ENCODE measurements around the gene TK2. TPM values are rescaled to one million over a fixed set of nuclear protein-coding genes. Genes with fewer than 3 reads are reported as not detected.

The TK2 gene
- total RNA-seq, 1 experiment from 2014 or later: 23.6 TPM

DNA sequence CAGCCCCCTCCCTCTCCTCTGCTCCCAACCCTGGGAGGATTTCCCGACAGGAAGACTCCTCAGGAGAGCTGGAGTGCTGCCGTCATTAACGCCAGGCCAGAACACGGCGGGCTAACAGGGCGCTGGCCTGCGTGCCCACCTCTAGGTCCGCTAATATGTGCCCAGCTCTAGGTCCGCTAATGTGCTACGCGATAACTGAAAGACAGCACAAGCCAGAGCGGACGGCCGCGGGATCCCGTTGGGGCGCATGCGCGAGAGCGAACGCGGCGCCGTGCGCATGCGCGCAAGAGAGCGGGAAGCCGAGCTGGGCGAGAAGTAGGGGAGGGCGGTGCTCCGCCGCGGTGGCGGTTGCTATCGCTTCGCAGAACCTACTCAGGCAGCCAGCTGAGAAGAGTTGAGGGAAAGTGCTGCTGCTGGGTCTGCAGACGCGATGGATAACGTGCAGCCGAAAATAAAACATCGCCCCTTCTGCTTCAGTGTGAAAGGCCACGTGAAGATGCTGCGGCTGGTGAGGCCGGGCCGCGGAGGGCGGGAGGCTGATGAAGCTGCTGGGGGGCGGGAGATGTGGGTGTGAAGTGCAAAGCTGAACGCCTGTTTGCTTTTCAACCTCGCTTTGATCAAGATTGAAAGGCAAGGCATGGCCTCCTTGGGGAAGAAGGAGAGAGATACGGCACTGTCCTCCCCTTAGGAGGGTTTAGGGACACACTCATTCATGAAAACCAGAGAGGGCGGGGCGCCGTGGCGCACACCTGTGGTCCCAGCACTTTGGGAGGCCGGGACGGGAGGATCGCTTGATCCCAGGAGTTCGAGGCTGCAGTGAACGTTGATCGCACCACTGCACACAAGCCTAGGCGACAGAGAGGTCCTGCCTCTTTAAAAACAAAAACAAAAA, 2.6 kb upstream of the TK2 start, which contains the start of gene CKLF:
Gene CKLF (plus strand): TSS at position 291 of the 892 bp plus-strand sequence. CDS start 140 bp downstream, at position 431.
- peak; percentile 85 for DNase-seq (ENCODE audit: low read depth, low spot score)
- in situ Hi-C loops (cut with HindIII; ENCODE audit: low pct_unique_long_range_greater_than_20kb, low sequenced_read_pairs): no loop called here

DNA sequence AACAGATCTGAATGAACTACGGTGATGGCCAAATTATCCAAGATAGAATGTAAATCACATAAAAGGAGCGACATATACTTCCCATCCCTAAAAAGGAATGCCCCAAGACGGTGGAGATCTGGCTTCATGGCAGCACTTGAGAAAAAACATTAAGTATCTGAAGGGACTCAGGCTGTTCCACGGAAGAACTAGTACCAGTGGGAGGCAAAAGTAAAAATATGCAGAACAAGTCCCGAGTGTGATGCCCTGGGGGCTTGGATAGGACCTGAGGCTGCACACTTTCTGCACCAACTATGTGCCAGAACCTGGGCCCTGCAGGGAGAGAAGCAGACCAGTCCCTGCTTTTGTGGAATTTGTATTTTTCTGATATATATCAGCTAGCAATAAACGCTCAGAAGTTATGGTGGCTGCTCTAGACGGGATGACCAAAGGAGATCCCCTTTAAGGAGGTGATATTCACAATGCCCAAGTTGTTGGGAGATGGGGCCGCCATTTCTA, 1.9 kb upstream of the TK2 start:
- in situ Hi-C loops (cut with HindIII; ENCODE audit: low pct_unique_long_range_greater_than_20kb, low sequenced_read_pairs): no loop called here
- no peak for DNase-seq (ENCODE audit: low read depth, low spot score)

DNA sequence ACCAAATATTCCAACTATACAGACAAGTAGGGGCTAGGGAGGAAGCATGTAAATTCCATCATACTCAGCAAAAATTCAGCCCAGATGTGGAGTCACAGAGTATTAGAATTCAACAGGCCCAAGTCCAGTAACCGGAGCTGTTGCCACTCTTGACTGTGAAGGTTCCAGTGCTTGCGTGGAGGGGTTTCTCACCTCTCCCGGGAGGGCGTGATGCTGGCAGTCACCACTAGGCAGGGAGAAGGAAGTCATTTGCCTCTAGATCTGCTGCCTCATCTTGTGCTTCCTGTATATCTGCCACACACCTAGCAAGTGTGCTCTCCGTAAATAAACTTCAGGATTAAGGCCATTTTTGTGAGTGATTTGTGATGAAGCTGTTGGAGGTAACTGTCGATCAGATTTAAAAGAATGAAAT, 1.4 kb upstream of the TK2 start:
- peak; percentile 61 for DNase-seq (ENCODE audit: low read depth, low spot score)
- in situ Hi-C loops (cut with HindIII; ENCODE audit: low pct_unique_long_range_greater_than_20kb, low sequenced_read_pairs): no loop called here

DNA sequence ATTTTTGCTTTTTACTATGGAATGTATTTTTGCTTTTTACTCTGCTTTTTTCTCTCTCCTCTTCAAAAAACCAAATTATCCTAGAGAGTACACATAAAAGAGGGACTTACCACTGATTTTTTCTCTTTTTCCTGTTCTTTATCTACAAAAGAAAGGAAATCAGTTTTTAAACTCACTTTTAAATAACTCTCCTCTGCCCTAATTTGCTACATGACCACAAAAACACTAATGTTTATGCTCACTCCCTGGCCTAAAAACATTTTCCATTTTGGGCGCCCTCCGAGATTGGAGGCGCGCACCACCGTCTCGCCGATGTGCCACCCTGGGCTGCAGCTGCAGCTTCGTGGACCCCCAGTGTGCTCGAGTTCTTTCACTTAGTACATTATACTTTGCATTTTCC, 1.1 kb downstream of the TK2 start:
- DNase-seq (ENCODE audit: low read depth, low spot score): no peak
- in situ Hi-C loops (cut with HindIII; ENCODE audit: low pct_unique_long_range_greater_than_20kb, low sequenced_read_pairs): no loop called here

DNA sequence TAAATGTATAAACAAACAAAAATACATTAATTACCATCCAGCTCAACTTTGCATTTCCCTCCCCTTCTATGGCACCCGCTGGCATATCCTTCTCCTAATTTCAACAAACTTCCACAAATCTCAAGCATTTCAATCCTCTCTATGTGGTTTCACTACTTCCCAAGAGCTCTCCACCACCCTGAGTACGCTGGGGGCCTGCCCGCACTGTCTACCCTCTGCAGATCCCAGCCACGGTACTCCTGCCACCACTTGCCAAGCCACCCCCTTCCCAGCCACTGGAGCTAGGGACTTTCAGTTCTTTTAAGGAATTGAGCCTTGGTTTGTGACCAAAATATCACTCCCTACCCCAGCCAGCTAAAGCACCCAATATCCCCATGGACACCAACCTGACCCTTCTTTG, 1.9 kb downstream of the TK2 start:
- in situ Hi-C loops (cut with HindIII; ENCODE audit: low pct_unique_long_range_greater_than_20kb, low sequenced_read_pairs): no loop called here
- DNase-seq (ENCODE audit: low read depth, low spot score): no peak

DNA sequence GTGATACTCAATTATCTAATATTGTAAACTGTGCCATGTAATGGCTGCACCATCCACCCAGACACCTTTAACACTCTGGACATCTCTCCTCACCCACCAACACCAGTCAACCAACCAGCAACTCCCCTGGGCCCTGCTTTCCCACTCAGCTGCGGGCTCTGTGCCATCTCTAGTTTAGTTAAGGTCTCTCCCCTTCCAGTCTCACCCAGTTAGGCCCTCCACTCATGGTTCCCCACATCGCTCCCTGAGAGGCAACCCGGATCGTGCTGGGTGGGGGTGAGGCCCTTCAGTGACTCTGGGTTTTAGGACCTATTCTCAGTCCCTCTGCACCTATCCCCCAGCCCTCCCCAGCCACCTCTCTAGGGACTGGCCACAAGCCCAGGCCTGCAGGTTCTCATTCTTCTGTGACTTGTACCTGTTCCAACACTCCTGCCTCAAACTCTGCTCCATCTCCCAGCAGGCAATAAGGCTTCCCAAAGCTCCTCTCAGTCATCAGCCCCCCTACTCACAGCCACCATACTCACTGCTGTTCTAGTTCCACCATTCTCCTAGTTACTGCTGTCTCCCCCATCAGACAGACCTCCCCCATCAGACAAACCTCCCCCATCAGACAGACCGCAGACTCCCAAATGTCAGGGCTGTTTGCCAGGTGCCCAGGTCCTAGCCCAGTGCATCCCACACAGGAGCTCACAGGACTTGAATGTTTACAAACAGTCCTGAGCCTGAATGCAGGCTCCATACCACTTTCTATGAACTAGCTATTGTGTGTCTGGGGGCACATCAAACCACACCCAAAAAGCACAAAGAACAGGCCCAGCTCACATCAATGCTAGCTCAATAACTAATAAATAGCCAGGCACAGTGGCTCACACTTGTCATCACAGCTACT, 2.6 kb downstream of the TK2 start:
- no peak for DNase-seq (ENCODE audit: low read depth, low spot score)
- in situ Hi-C loops (cut with HindIII; ENCODE audit: low pct_unique_long_range_greater_than_20kb, low sequenced_read_pairs): no loop called here

DNA sequence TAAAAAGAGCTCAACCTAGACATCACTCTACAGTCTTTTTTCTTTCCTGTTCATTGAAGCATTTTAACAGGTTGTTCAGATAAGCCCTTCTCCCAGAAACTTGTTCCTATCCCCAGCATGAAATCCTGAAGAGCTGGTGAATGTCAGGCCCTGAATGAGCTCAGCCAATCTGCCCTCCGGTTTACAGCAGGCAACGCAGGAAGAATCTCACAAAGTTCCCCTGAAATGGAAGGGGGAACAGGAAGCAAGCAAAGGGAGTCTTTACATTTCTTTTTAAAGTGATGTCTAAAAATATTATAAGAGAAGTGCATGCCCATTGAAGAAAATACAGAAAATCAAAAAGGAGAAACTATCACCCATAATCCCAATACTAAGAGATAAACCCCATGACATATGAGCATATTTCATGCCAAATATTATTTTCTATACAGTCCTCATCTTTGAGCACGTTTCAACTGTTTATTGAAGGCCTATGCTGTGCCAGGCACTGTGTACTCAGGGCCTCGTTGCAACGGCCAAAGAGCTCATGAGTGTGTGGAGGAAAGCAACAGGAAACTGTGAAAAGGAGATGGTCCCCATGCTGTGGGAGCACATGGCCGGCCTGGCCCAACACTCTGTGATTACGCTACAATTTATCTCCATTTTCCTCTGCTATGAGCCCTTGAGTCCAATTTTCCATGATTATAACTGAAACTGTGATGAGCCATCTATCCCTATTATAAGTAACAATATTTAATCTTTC, 5.7 kb downstream of the TK2 start:
- DNase-seq (ENCODE audit: low read depth, low spot score): no peak
- in situ Hi-C loops (cut with HindIII; ENCODE audit: low pct_unique_long_range_greater_than_20kb, low sequenced_read_pairs): no loop called here

DNA sequence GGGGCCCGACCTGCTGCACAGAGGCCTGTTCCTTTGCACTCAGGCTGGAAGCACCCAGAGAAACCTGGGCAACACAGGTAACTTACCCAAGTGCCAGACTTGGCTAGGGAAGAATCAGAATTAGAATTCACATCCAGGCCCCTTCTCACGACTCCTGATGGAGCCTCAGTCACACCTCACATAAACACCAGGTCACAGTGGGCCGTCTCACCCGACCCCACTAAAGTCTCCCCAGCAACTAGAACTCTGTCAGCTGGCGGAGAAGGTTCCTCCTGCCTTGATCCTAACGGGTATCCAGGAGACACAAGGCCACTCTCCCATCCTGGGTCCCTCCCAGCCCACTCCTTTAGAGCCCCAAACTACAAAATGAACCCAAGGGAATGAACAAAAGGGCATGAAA, 6.4 kb downstream of the TK2 start:
- in situ Hi-C loops (cut with HindIII; ENCODE audit: low pct_unique_long_range_greater_than_20kb, low sequenced_read_pairs): no loop called here

DNA sequence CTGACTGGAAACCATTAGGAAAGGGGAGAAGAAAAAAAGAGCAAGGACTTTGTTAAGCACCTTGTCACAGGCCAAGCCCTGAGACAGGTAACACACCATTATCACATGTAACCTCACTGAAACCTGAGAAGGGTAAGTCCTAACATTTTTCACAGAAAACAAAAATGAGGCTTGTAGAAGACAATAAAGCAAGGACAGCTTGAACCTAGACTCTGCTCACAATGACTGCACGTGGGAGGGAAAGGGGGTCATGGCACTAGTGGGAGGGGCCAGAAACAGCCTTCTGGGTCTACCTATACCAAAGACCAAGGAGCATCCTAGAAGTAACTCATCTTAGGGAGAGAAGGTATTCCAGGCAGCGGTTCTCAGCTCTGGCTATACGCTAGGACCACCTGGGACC, 7.5 kb downstream of the TK2 start:
- in situ Hi-C loops (cut with HindIII; ENCODE audit: low pct_unique_long_range_greater_than_20kb, low sequenced_read_pairs): no loop called here
- no peak for DNase-seq (ENCODE audit: low read depth, low spot score)

More for the DNA sequence above, 6.4 kb downstream of the TK2 start:
- DNase-seq (ENCODE audit: low read depth, low spot score): no peak

DNA sequence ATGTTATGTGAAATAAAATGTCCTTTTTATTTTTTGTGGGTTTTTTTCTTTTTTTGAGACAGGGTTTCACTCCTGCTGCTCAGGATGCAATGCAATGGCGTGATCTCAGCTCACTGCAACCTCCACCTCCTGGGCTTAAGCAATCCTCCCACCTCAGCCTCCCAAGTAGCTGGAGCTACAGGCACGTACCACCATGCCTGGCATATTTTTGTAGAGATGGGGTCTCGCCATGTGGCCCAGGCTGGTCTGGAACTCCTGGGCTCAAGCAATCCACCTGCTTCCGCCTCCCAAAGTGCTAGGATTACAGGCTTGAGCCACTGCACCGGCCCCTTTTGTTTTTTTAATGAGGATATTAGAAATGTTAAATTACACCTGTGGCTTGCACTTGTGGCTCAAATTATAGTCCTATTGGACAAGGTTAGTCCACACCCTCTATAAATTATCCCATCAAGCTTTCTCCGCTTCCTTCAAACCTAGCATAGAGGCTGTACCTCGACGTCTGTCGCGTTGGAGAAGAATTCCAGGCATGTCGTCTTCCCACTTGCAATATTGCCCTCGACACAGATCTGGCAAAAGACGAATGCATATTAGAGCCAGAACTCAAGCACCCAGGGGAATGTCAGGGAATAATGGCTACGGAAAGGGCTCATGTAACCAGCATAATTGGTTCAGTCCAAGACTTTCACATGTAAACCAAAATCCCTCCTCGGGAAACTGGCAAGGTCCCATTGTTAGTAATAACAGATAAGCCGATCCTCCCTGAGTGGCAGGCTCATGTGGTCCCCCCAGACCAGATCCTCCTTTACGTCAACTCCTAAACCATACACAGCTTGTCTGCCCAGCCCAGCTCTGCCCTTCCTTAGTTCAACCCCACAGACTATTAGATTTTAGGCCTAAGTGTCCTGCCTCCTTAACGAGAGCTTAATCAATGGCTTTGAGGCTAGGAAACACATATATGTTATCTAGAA, 8.2 kb downstream of the TK2 start:
- DNase-seq (ENCODE audit: low read depth, low spot score): no peak
- in situ Hi-C loops (cut with HindIII; ENCODE audit: low pct_unique_long_range_greater_than_20kb, low sequenced_read_pairs): no loop called here

DNA sequence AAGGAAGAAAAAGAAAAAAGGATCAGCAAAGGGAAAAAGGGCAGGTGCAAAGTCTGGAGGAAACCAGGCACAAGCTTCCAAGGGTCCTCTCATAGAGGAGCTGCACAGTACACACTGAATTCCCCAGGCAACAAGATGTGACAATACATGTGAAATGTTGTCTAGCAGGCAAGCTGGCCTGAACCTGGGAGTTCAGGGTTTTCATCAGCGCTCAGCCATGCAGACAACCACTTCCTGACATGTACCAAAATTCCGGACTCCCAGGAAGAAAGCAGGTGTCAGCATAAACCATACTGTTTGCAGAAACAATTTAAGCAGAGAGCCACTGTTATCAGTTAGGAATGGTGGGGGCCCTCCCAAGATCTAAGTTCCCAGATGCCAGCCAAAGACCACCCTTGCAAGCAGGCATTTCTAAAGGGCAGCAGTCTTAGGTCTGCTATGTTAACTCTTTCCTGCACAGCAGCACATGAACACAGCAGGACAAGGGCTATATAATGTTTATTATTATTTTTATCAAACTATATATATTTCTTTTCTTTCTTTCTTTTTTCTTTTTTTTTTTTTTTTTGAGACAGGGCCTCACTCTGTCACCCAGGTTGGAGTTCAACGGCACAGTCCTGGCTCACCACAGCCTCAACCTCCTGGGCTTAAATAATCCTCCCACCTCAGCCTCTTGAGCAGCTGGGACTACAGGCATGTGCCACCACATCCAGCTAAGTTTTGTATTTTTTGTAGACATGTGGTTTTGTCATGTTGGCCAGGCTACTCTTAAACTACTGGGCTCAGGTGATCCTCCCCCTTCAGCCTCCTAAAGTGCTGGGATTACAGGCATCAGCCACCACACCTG, 10.1 kb downstream of the TK2 start:
- in situ Hi-C loops (cut with HindIII; ENCODE audit: low pct_unique_long_range_greater_than_20kb, low sequenced_read_pairs): no loop called here
- DNase-seq (ENCODE audit: low read depth, low spot score): no peak

DNA sequence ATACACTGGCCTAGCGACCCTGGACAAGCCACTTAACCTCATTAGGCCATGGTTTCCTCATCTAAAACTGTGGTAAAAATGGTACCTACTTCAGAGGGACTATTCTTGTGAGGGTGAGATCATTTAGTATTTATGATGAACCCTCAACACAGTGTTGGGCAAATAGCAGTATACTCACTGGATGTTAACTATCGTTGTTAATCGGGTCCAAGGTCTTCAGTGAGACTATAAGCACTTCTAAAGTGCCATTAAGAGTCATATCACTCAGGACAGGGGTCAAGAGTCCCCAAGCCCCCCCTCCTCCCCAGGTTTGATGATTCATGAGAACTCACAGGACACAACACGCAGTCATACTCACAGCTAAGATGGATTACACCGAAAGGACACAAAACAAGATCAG, 11.0 kb downstream of the TK2 start:
- no peak for DNase-seq (ENCODE audit: low read depth, low spot score)
- in situ Hi-C loops (cut with HindIII; ENCODE audit: low pct_unique_long_range_greater_than_20kb, low sequenced_read_pairs): no loop called here

DNA sequence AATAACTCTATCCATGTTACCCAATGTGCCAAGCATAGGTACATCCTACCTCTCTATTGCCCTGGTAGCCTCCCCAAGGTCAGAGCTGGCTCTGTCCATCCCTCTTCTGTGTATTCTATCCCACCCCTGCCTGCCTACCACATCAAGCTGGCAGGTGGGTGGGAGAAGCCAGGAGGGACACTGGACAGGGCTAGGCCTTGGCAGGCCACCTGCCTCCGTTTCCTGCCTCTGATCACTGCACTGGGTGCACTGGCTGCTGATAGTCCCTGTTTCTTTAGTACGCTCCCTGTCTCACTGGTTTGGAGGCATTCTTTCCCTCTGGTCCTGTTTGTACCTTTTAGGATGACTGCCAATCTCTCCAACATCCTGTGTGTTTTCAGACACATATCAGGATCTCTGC, 12.7 kb downstream of the TK2 start:
- in situ Hi-C loops (cut with HindIII; ENCODE audit: low pct_unique_long_range_greater_than_20kb, low sequenced_read_pairs): no loop called here
- DNase-seq (ENCODE audit: low read depth, low spot score): no peak

DNA sequence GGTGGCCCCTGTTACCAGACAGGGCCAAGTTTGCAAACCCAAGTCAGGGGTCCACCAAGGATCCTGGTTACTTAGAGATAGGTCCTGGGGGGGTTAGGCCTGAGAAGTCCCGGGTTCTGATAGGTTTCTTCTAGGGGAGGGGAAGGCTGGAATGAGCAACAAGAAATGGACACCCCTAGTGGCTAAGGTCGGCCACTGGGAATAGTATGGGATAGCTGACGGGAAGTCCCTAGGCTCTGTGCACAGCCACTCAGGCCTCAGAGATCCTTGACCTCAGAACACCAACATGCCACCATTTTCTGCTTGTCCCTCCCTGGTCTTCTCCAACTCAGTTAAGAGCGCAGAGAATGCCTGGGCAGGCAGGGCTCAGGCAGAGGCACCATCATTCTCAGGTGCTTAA, 13.4 kb downstream of the TK2 start:
- no peak for DNase-seq (ENCODE audit: low read depth, low spot score)
- in situ Hi-C loops (cut with HindIII; ENCODE audit: low pct_unique_long_range_greater_than_20kb, low sequenced_read_pairs): no loop called here

DNA sequence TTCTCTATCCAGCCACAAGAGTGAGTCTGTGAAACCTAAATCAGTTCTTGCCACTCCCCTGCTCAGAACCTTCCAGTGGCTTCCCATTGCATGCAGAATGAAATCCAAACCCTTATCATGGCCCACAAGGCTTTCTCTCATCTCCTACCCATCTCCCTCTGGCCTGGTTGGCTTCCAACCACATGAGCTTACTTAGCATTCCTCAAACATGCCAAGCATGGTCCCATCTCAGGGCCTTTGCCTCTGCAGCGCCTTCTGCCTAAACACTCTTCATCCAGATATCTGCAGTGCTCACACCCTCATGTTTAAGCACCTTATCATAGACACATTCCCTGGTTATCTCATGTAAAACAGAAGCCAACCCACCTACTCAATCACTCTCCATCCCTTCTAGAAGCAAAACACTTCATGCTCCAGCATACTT, 15.5 kb downstream of the TK2 start:
- in situ Hi-C loops (cut with HindIII; ENCODE audit: low pct_unique_long_range_greater_than_20kb, low sequenced_read_pairs): no loop called here
- no peak for DNase-seq (ENCODE audit: low read depth, low spot score)

DNA sequence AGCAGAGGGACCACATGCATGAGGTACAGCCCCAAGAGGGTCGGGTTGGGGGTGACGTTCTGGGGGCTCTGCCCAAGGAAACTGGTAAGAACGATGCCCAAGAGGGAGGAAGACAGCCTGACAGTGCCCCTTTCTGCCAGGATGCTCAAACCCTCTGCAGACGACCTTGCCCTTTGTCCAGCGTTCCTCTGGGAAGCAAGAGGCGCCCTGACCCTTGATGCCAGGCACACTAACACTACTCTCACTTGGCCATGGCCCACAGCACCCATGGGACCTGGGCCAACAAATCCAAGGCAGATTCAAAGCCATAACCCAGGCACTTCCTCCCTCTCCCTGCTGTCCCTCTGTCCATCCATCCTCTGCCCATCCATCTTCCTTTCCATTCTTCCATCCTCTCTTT, 20.4 kb downstream of the TK2 start:
- DNase-seq (ENCODE audit: low read depth, low spot score): no peak
- in situ Hi-C loops (cut with HindIII; ENCODE audit: low pct_unique_long_range_greater_than_20kb, low sequenced_read_pairs): no loop called here

Data from SK-MEL-5 (cell line).